ENCODE results near the gene CYB5R2.
"Not testable (repeated sequence)": the region's sequence is repeated elsewhere in the genome, so short reads cannot be mapped to it uniquely, and the experiment has no call there.

The CYB5R2 gene

DNA sequence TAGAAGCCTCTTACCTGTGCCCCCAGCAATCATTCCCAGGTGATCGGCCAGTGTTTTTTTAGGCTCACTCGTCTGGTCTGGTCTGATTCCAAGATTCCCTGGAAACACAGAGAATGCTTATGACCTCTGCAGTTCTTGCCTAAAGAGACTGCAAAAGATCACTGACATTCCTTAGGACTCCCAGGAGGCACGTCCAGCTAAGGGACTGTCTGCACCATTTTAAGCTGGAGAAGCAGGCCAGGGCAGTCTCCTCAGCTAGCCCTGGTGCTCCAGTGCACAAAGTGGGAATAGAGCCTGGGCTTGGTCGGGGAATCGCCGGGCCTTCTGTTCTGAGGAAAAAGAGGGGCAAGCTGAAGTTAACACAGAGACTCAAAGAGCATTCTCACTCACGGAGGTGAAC lies 4.8 kb downstream of the CYB5R2 start:
- DNase-seq: no peak

DNA sequence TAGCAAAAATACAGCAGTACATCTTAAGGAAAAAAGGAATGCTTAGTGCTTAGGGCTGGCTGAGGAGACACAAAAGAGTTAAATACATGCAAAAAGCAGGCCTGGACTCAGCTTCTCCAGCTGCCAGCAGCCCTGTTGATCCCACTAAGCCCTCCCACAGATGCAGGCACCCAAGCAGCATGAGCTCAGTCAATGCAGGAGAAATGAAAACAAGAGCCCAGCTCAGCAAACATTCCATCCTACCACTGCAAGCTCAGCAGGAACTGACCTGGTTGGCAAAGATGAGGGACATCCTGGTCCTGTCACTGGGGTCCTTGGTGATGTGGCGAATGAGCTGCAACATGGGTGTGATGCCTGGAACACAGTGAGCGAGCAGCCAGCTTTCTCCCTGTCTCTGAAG lies 5.8 kb downstream of the CYB5R2 start:
- no peak for DNase-seq

- DNase-seq: no peak
These were observed 6.9 kb downstream of the CYB5R2 start for GRCh38 chr11:7666292-7666866.

DNA sequence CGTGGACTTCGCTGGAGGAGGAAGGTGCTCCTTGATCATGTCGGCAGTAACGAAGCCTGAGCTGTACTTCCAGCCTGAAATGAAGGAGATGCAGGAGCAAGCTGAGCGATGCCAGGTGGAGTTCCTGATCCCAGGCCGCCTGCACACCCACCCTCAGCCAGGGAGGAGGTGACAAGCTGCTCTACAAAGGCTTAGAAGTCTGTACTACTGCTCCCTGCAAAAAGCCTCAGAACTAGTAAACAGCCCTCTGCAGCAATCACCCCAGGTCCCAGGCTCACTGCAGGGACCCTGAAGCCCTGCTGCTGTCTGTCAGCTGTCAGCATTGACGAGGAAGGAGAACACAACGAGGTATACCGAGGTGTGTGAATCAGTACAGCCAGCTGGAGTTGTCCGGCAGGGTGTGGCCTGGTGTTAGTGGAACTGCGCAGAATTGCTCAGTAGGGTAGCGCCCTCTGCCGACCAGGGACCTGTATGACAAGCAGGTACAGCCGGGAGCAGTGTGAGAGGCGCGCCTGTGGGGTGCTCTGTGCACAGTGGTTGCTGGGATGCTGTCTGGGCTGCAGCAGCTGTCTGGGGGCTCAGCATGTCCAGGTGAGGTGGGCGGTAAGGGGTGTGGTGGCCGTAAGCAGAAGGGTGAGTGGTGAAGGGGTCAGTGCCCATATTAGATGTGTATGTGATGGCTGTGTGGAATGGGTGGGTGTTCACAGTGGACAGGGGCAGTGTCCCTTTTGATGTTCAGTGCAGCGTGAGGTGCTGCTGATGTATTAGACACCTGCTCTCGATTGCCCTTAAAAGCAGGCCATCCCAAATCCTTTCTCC lies 7.6 kb downstream of the CYB5R2 start:
- DNase-seq: peak; percentile 49 to 74 (median 68)

- no peak for DNase-seq
These were observed 8.4 kb downstream of the CYB5R2 start for GRCh38 chr11:7664867-7665266.

DNA sequence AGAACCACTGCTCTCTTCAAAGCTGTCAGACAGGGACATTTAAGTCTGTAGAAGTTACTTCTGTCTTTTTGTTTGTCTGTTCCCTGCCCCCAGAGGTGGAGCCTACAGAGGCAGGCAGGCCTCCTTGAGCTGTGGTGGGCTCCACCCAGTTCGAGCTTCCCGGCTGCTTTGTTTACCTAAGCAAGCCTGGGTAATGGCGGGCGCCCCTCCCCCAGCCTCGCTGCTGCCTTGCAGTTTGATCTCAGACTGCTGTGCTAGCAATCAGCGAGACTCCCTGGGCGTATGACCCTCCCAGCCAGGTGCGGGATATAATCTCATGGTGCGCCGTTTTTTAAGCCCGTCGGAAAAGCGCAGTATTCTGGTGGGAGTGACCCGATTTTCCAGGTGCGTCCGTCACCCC lies 9.8 kb downstream of the CYB5R2 start:
- DNase-seq: not testable (repeated sequence)

- peak; percentile 15 to 69 (median 52) for DNase-seq
These were observed 15.8 kb downstream of the CYB5R2 start for GRCh38 chr11:7657306-7658025.

DNA sequence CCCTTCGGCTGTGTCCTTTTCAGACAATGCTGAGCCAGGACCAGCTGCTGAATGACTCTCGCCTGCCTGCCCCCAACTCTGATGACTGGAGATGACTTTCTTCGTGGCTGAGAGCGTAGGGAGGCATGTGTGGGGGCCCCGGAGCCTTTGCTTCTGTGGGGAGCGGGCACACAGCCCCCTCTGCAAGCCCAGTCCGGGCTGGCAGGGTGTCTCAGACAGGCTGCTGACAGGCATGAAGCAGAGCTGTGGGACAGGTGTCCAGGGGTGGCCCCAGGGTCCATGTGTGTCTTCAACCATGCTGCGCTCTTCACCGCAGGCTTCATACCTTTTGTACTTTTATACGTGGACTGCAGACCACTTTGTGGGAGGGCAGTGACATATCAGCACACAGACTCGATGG lies 16.6 kb downstream of the CYB5R2 start:
- no peak for DNase-seq

- no peak for DNase-seq
These were observed 17.8 kb downstream of the CYB5R2 start for GRCh38 chr11:7655253-7656217.

GRCh38 chr11:7654195-7654705 lies 19.1 kb downstream of the CYB5R2 start:
- no peak for DNase-seq

DNA sequence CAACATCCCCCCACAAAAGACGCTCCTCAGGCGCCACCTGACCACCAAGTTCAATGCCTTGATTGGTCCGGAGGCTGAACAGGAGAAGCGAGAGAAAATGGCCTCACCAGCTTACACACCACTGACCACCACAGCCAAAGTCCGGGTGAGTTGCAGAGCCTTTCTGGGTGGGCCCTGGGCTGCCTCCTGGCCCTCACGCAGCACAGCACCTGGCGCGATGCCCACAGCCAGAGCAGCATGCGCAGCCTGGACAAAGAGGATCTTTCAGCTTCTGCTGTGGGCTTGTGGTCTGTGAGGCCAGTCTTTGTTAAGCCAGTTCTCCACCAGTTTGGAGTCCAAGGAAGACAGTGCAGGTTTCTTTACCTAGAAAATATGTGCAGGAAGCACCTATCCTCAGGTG lies 21.6 kb downstream of the CYB5R2 start:
- DNase-seq: no peak

- DNase-seq: no peak
These were observed 22.2 kb downstream of the CYB5R2 start for GRCh38 chr11:7651140-7651551.

DNA sequence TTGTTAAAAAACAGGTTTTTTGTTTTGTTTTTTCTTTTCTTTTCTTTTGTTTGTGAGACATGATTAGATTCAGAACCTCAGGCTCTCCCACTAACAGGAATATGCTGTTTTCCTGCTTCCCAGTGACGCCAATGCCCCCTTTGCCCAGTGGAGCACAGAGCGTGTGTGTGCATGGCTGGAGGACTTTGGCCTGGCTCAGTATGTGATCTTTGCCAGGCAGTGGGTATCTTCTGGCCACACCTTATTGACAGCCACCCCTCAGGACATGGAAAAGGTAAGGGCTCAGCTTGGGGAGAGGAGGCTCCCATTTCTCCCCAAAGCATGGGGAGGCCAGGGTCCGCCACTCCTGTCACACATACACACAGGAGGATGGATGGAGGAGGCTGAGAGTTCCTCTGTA lies 25.0 kb downstream of the CYB5R2 start:
- DNase-seq: no peak

GRCh38 chr11:7646866-7647265 lies 26.4 kb downstream of the CYB5R2 start:
- DNase-seq: no peak

DNA sequence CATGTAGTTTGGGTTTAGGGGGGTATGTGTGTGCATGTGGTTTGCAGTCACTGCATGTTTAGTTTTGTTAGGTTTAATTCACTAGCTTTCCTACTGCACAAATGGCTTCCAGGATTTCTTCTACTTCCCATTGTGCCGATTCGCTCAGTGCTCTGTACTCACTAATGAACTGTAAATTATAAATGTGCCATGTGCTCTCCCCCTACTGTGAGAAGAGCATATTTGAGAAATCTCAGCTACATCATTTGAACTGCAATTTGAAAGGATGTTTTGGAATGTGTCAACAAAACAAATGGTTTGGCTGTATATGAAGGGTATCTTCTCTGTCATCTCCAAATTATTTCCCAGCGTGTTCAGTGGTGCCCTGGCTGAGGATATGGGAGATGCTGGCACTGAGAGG lies 28.1 kb downstream of the CYB5R2 start:
- no peak for DNase-seq

GRCh38 chr11:7643314-7643713 lies 30.0 kb downstream of the CYB5R2 start:
- DNase-seq: peak in 1 of 3 experiments; percentile 17

DNA sequence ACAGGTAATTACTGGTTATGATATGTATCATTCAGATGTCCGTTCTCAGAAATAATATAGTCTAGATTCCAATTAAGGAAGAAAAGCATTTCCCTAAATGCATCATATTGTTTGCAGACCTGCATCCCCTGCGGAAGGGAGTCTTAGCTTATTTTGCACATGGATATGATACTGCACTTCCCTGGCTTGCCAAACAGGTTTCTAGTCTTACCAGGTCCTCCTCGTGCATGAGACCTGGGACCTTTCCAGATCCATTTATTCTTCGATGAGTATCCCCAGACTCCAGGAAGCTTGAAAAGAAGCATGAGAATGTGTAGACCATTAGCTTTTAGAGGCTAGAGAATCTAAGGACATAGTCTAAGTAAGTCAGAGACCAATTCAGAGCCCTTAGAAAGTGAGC lies 30.6 kb downstream of the CYB5R2 start:
- no peak for DNase-seq

- DNase-seq: no peak
These were observed 32.5 kb downstream of the CYB5R2 start for GRCh38 chr11:7640816-7641215.

- DNase-seq: peak in 1 of 3 experiments; percentile 73
These were observed 33.7 kb downstream of the CYB5R2 start for GRCh38 chr11:7639643-7640025.

- no peak for DNase-seq
These were observed 34.3 kb downstream of the CYB5R2 start for GRCh38 chr11:7638710-7639642.

- no peak for DNase-seq
These were observed 35.7 kb downstream of the CYB5R2 start for GRCh38 chr11:7637447-7638157.
